Measurements from ENCODE around the gene SDK2.

SDK2 gene

DNA sequence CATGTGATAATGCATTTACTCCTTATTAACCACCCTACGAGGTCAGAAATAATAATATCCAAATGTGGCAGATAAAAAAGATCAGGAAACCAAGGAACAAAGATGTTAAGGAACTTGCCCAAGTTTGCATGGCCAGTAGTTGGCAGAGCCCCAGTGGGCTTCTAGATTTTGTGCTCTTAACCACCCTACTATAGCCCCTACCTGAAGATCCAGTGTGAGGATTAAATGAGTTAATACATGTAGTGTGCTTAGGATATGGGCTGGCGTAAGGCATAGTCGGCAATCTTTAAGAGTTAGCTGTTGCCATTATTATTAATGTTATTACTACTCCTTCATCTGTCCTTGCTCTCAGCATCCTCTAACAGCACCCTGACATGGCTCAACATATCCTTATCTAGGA, 153.4 kb downstream of the SDK2 start:
- POLR2A ChIA-PET = interaction anchor here (0.7 kb wide), 1 partner anchor 96 kb away, joined by 3 read pairs; no protein-coding TSS in a partner anchor
- TF ChIP-seq ZNF114 (tag by site-specific recombination; IDR thresholded peaks at IDR 0.05) (no peak), ZNF639 (tag by site-specific recombination; IDR thresholded peaks at IDR 0.05) (no peak), ZXDB (tag by site-specific recombination; IDR thresholded peaks at IDR 0.05) (no peak), ZFP3 (tag by site-specific recombination; IDR thresholded peaks at IDR 0.05; ENCODE audit: low read depth) (peak; percentile 65), ZFP41 (tag by site-specific recombination; IDR thresholded peaks at IDR 0.05; ENCODE audit: borderline replicate concordance) (no peak)

DNA sequence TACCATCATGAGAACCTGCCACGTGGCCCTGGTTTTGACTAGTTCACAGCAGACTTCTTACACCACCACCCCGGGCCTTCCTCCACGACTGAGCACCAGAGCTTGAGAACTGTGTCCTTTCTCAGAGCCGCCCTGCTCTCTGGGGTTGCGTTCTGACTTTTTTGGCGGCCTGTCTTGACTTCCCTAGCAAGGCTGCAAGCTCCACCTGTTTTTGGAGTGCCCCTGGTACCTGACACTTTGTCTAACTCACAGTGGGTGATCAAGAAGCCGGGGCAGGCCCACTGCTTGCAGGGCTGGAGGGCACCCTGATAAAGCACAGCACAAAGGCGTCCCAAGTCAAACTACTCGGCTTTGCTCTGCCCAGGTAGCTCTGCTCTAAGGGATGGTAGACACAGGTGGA, 154.3 kb downstream of the SDK2 start:
- ChIA-PET POLR2A (no interaction called here), CTCF (interaction anchor here (1.7 kb wide), 1 partner anchor 60 kb away, joined by 4 read pairs; no protein-coding TSS in a partner anchor)
- Histone ChIP-seq H3K4me3 (ENCODE audit: low read depth, low read length) (no peak overlapping the region), H3K27ac (ENCODE audit: extremely low read depth, low read depth, low read length) (no peak overlapping the region), H3K36me3 (ENCODE audit: control insufficient read depth in 2 of 2, insufficient read depth in 1 of 2, low read length in 2 of 2) (no peaks in the 10 kb centered on the region), H3K4me1 (ENCODE audit: control insufficient read depth, insufficient read depth, low read length) (peaks cover 13% of the 10 kb centered on the region), H3K9me3 (ENCODE audit: control insufficient read depth, insufficient read depth, low read depth, low read length) (no peaks in the 10 kb centered on the region)
- TF ChIP-seq ZNF629 (tag by site-specific recombination; IDR thresholded peaks at IDR 0.05) (no peak), KLF1 (tag by site-specific recombination; IDR thresholded peaks at IDR 0.05) (no peak), ZXDB (tag by site-specific recombination; IDR thresholded peaks at IDR 0.05) (no peak), ZNF19 (tag by site-specific recombination; IDR thresholded peaks at IDR 0.05; ENCODE audit: low read depth) (no peak), ZNF350 (tag by site-specific recombination; IDR thresholded peaks at IDR 0.05) (no peak), ZNF776 (tag by site-specific recombination; IDR thresholded peaks at IDR 0.05; ENCODE audit: borderline replicate concordance) (no peak)
- TF ChIP-seq, protein P1, sequence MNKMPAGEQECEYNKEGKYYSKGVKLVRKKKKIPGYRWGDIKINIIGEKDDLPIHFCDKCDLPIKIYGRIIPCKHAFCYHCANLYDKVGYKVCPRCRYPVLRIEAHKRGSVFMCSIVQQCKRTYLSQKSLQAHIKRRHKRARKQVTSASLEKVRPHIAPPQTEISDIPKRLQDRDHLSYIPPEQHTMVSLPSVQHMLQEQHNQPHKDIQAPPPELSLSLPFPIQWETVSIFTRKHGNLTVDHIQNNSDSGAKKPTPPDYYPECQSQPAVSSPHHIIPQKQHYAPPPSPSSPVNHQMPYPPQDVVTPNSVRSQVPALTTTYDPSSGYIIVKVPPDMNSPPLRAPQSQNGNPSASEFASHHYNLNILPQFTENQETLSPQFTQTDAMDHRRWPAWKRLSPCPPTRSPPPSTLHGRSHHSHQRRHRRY (tag by site-specific recombination; IDR thresholded peaks at IDR 0.05) = no peak
- TF ChIP-seq, protein P2, sequence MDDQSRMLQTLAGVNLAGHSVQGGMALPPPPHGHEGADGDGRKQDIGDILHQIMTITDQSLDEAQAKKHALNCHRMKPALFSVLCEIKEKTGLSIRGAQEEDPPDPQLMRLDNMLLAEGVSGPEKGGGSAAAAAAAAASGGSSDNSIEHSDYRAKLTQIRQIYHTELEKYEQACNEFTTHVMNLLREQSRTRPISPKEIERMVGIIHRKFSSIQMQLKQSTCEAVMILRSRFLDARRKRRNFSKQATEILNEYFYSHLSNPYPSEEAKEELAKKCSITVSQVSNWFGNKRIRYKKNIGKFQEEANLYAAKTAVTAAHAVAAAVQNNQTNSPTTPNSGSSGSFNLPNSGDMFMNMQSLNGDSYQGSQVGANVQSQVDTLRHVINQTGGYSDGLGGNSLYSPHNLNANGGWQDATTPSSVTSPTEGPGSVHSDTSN (CRISPR knock-in tag; IDR thresholded peaks at IDR 0.05) = no peak

More for the DNA sequence above, 153.4 kb downstream of the SDK2 start:
- H3K9me3 ChIP-seq (ENCODE audit: control insufficient read depth, insufficient read depth, low read depth, low read length) = no peaks in the 10 kb centered on the region
- no peak overlapping the region for H3K4me3 ChIP-seq (ENCODE audit: low read depth, low read length)
- H3K27ac ChIP-seq (ENCODE audit: extremely low read depth, low read depth, low read length) = no peak overlapping the region
- peaks cover 13% of the 10 kb centered on the region for H3K4me1 ChIP-seq (ENCODE audit: control insufficient read depth, insufficient read depth, low read length)
- CTCF ChIA-PET = interaction anchor here (1.7 kb wide), 1 partner anchor 61 kb away, joined by 4 read pairs; no protein-coding TSS in a partner anchor
- H3K36me3 ChIP-seq (ENCODE audit: control insufficient read depth in 2 of 2, insufficient read depth in 1 of 2, low read length in 2 of 2) = no peaks in the 10 kb centered on the region

- CTCF ChIA-PET = interaction anchor here (1.7 kb wide), 1 partner anchor 60 kb away, joined by 4 read pairs; no protein-coding TSS in a partner anchor
These were observed 154.9 kb downstream of the SDK2 start for GRCh38 chr17:73489333-73489732.

More at GRCh38 chr17:73489333-73489732, 154.9 kb downstream of the SDK2 start:
- POLR2A ChIA-PET = no interaction called here
- Histone ChIP-seq H3K36me3 (ENCODE audit: control insufficient read depth in 2 of 2, insufficient read depth in 1 of 2, low read length in 2 of 2) (no peaks in the 10 kb centered on the region), H3K4me3 (ENCODE audit: low read depth, low read length) (no peak overlapping the region), H3K9me3 (ENCODE audit: control insufficient read depth, insufficient read depth, low read depth, low read length) (no peaks in the 10 kb centered on the region), H3K27ac (ENCODE audit: extremely low read depth, low read depth, low read length) (no peak overlapping the region), H3K4me1 (ENCODE audit: control insufficient read depth, insufficient read depth, low read length) (peaks cover 13% of the 10 kb centered on the region)
- no peak for TF ChIP-seq ZNF585B (tag by site-specific recombination; IDR thresholded peaks at IDR 0.05)
- TF ChIP-seq, protein P3, sequence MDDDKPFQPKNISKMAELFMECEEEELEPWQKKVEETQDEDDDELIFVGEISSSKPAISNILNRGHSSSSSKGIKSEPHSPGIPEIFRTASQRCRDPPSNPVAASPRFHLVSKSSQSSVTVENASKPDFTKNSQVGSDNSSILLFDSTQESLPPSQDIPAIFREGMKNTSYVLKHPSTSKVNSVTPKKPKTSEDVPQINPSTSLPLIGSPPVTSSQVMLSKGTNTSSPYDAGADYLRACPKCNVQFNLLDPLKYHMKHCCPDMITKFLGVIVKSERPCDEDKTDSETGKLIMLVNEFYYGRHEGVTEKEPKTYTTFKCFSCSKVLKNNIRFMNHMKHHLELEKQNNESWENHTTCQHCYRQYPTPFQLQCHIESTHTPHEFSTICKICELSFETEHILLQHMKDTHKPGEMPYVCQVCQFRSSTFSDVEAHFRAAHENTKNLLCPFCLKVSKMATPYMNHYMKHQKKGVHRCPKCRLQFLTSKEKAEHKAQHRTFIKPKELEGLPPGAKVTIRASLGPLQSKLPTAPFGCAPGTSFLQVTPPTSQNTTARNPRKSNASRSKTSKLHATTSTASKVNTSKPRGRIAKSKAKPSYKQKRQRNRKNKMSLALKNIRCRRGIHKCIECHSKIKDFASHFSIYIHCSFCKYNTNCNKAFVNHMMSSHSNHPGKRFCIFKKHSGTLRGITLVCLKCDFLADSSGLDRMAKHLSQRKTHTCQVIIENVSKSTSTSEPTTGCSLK (tag by site-specific recombination; IDR thresholded peaks at IDR 0.05) = no peak
- no peak for TF ChIP-seq ZFP69B (tag by site-specific recombination; IDR thresholded peaks at IDR 0.05)
